Testis (tissue), 2 donors: Measurements from ENCODE around the gene CEP85L.

Experiments
- POLR2A ChIP-seq: fragments of 450-650 bp; IDR thresholded peaks from one replicate; pipeline ENCODE4 v1.6.1; 2017; ENCODE audit warnings: antibody characterized with exemption, mild to moderate bottlenecking, moderate library complexity
- TF ChIP-seq, protein P1 (sequence below), 3 experiments: fragments of 450-650 bp in 2 of 3; fragments of 200-600 bp in 1 of 3; sonication (generic) in 1 of 3; IDR thresholded peaks; one replicate each; pipeline ENCODE4 v1.5.1; 2016 to 2019; ENCODE audit warnings: antibody characterized with exemption in 3 of 3, mild to moderate bottlenecking in 2 of 3, moderate library complexity in 1 of 3

- TF ChIP-seq, protein P1, sequence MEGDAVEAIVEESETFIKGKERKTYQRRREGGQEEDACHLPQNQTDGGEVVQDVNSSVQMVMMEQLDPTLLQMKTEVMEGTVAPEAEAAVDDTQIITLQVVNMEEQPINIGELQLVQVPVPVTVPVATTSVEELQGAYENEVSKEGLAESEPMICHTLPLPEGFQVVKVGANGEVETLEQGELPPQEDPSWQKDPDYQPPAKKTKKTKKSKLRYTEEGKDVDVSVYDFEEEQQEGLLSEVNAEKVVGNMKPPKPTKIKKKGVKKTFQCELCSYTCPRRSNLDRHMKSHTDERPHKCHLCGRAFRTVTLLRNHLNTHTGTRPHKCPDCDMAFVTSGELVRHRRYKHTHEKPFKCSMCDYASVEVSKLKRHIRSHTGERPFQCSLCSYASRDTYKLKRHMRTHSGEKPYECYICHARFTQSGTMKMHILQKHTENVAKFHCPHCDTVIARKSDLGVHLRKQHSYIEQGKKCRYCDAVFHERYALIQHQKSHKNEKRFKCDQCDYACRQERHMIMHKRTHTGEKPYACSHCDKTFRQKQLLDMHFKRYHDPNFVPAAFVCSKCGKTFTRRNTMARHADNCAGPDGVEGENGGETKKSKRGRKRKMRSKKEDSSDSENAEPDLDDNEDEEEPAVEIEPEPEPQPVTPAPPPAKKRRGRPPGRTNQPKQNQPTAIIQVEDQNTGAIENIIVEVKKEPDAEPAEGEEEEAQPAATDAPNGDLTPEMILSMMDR (IDR thresholded peaks at IDR 0.05) = peak; percentile 29 to 47 (median 36)
- TF ChIP-seq POLR2A = no peak
These were observed 100.0 kb downstream of the CEP85L start for GRCh38 chr6:118551063-118552053.
